Breast epithelium (tissue), 3 donors: Measurements from ENCODE around the gene ARHGEF17.

Source experiments
- CTCF ChIP-seq, 3 donors: fragments of 450-650 bp; IDR thresholded peaks; one replicate each; pipeline ENCODE4 v1.5.1; 2016 to 2017; ENCODE audit warnings: antibody characterized with exemption in 3 of 3, mild to moderate bottlenecking in 3 of 3, moderate library complexity in 3 of 3
- POLR2A ChIP-seq: fragments of 450-650 bp; IDR thresholded peaks from one replicate; pipeline ENCODE4 v1.6.1; 2016; ENCODE audit warnings: antibody characterized with exemption, mild to moderate bottlenecking, moderate library complexity

GRCh38 chr11:73386546-73386945, 78.5 kb downstream of the ARHGEF17 start:
- TF ChIP-seq CTCF (IDR thresholded peaks at IDR 0.05), result no peak
- no peak for TF ChIP-seq POLR2A
